SK-N-SH treated with all-trans-retinoic acid at 6 μM for 48 hours (cell line): ENCODE measurements around the gene TSSC4.

ENCODE experiments used
- BACH2 ChIP-seq: fragments of 250-450 bp; sonication (Bioruptor Pico); IDR thresholded peaks from 2 replicates; pipeline ENCODE4 v1.9.0; 2021; ENCODE audit warnings: mild to moderate bottlenecking, borderline replicate concordance
- CREB5 ChIP-seq: fragments of 250-450 bp; sonication (Bioruptor Pico); IDR thresholded peaks from 2 replicates; pipeline ENCODE4 v1.5.1; 2020; ENCODE audit warnings: low read depth, mild to moderate bottlenecking, moderate library complexity
- CSDC2 ChIP-seq: fragments of 250-450 bp; sonication (Bioruptor Pico); IDR thresholded peaks from 2 replicates; pipeline ENCODE4 v1.5.0; 2020; ENCODE audit warnings: mild to moderate bottlenecking, moderate library complexity
- GLIS3 ChIP-seq: fragments of 250-450 bp; sonication (Bioruptor Pico); IDR thresholded peaks from 2 replicates; pipeline ENCODE4 v1.5.0; 2020; ENCODE audit warnings: mild to moderate bottlenecking, moderate library complexity
- ISL1 ChIP-seq: fragments of 250-450 bp; sonication (Bioruptor Pico); IDR thresholded peaks from 2 replicates; pipeline ENCODE4 v2.1.2; 2022; ENCODE audit warnings: mild to moderate bottlenecking, moderate library complexity
- OSR1 ChIP-seq: fragments of 250-450 bp; sonication (Bioruptor Pico); IDR thresholded peaks from 2 replicates; pipeline ENCODE4 v1.8.0; 2022; ENCODE audit warnings: moderate library complexity, mild to moderate bottlenecking, inconsistent platforms
- PPARA ChIP-seq: fragments of 250-450 bp; sonication (Bioruptor Pico); IDR thresholded peaks from 2 replicates; pipeline ENCODE4 v1.5.0; 2020; ENCODE audit warnings: mild to moderate bottlenecking, borderline replicate concordance
- TCF4 ChIP-seq: fragments of 250-450 bp; sonication (Bioruptor Pico); IDR thresholded peaks from 2 replicates; pipeline ENCODE4 v1.8.0; 2021; ENCODE audit warnings: mild to moderate bottlenecking, moderate library complexity, borderline replicate concordance
- ZFP3 ChIP-seq: fragments of 250-450 bp; sonication (Bioruptor Pico); IDR thresholded peaks from 2 replicates; pipeline ENCODE4 v1.5.0; 2020; ENCODE audit warnings: mild to moderate bottlenecking, moderate library complexity
- ZFP30 ChIP-seq: fragments of 450-650 bp; formaldehyde crosslinking; IDR thresholded peaks from 2 replicates; pipeline ENCODE4 v1.5.0; 2022; ENCODE audit warnings: mild to moderate bottlenecking, moderate library complexity
- ZNF8 ChIP-seq: fragments of 450-650 bp; formaldehyde crosslinking; IDR thresholded peaks from 2 replicates; pipeline ENCODE4 v1.5.0; 2020; ENCODE audit warnings: mild to moderate bottlenecking, moderate library complexity
- TF ChIP-seq, protein P1 (sequence below): fragments of 250-450 bp; sonication (Bioruptor Pico); IDR thresholded peaks from 2 replicates; pipeline ENCODE4 v1.5.0; 2020; ENCODE audit warnings: mild to moderate bottlenecking, moderate library complexity

DNA sequence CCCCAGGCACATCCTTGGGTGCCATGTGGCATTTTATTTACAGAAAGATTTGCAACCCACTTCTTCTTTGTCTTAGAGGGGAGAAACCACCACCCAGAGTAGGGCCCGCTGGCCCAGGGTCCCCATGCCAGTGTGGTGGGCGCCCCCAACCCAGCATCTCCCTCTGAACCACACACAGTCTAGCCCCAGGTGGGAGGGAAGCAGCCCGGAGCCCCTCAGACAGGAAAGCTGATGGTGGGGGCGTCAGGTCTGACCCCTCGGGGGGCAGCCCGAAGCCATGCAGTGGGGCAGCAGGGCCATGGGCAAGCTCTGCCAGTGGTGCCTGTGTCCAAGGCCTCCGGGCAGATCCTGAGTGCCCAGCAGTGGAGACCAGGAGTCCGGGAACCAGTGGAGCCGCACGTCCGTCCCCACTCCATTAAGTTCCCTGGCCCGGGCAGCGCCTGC is 32.1 kb downstream of the TSSC4 start:
- no peak for TF ChIP-seq ZFP3 (CRISPR knock-in tag)
- TF ChIP-seq, protein P1, sequence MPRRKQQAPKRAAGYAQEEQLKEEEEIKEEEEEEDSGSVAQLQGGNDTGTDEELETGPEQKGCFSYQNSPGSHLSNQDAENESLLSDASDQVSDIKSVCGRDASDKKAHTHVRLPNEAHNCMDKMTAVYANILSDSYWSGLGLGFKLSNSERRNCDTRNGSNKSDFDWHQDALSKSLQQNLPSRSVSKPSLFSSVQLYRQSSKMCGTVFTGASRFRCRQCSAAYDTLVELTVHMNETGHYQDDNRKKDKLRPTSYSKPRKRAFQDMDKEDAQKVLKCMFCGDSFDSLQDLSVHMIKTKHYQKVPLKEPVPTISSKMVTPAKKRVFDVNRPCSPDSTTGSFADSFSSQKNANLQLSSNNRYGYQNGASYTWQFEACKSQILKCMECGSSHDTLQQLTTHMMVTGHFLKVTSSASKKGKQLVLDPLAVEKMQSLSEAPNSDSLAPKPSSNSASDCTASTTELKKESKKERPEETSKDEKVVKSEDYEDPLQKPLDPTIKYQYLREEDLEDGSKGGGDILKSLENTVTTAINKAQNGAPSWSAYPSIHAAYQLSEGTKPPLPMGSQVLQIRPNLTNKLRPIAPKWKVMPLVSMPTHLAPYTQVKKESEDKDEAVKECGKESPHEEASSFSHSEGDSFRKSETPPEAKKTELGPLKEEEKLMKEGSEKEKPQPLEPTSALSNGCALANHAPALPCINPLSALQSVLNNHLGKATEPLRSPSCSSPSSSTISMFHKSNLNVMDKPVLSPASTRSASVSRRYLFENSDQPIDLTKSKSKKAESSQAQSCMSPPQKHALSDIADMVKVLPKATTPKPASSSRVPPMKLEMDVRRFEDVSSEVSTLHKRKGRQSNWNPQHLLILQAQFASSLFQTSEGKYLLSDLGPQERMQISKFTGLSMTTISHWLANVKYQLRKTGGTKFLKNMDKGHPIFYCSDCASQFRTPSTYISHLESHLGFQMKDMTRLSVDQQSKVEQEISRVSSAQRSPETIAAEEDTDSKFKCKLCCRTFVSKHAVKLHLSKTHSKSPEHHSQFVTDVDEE (CRISPR knock-in tag) = no peak
- no peak for TF ChIP-seq PPARA
- TF ChIP-seq ISL1 (CRISPR knock-in tag) = no peak
- TF ChIP-seq BACH2 (CRISPR knock-in tag) = no peak
- no peak for TF ChIP-seq OSR1 (CRISPR knock-in tag)
- no peak for TF ChIP-seq GLIS3 (CRISPR knock-in tag)
- TF ChIP-seq CSDC2 (CRISPR knock-in tag) = no peak
- no peak for TF ChIP-seq ZFP30 (CRISPR knock-in tag)
- no peak for TF ChIP-seq TCF4 (CRISPR knock-in tag)
- no peak for TF ChIP-seq CREB5
- TF ChIP-seq ZNF8 = no peak
